Glutamatergic neuron (in vitro differentiated cells): ENCODE measurements around the gene GRK7. TPM values are rescaled to one million over a fixed set of nuclear protein-coding genes. Genes with fewer than 3 reads are reported as not detected.

Experiments
- DNase-seq: peaks from one replicate; pipeline ENCODE4 v3.0.0; 2022
- H3K27ac Mint-ChIP-seq: one replicate; pipeline ENCODE4 v1.8.0; 2020; ENCODE audit warnings: mild to moderate bottlenecking, mixed read lengths, inconsistent platforms; ENCODE audit not compliant: unreplicated experiment
- H3K27me3 Mint-ChIP-seq: one replicate; pipeline ENCODE4 v1.8.0; 2020; ENCODE audit warnings: mild to moderate bottlenecking, moderate library complexity, mixed read lengths, inconsistent platforms; ENCODE audit not compliant: unreplicated experiment
- H3K36me3 Mint-ChIP-seq: one replicate; pipeline ENCODE4 v1.8.0; 2020; ENCODE audit warnings: mild to moderate bottlenecking, mixed read lengths, inconsistent platforms; ENCODE audit not compliant: unreplicated experiment
- H3K4me1 Mint-ChIP-seq: one replicate; pipeline ENCODE4 v1.8.0; 2020; ENCODE audit warnings: mild to moderate bottlenecking, low read depth, mixed read lengths, inconsistent platforms; ENCODE audit not compliant: unreplicated experiment
- H3K4me3 Mint-ChIP-seq: one replicate; pipeline ENCODE4 v1.8.0; 2020; ENCODE audit warnings: mild to moderate bottlenecking, mixed read lengths, inconsistent platforms; ENCODE audit not compliant: unreplicated experiment
- H3K9me3 Mint-ChIP-seq: one replicate; pipeline ENCODE4 v1.8.0; 2020; ENCODE audit warnings: mild to moderate bottlenecking, moderate library complexity, mixed read lengths, inconsistent platforms; ENCODE audit not compliant: unreplicated experiment
- CTCF ChIP-seq: fragments of 200-600 bp; sonication (generic); IDR thresholded peaks from one replicate; pipeline ENCODE4 v1.5.0; 2021; ENCODE audit not compliant: partially characterized antibody, unreplicated experiment
- long read RNA-seq: library from polyadenylated mRNA; unstranded; transcript quantifications from one replicate; pipeline ENCODE4 v2.0.0, GENCODE V29; 2020; ENCODE audit not compliant: unreplicated experiment
- total RNA-seq: library from RNA; stranded (reverse); fragmentation: NEBNext Ultra II Directional; extraction: Animal tissue kit (Norgen Biotek cat#: 25700); gene quantifications from one replicate; pipeline ENCODE4 v1.2.1, GENCODE V29; 2021; ENCODE audit not compliant: unreplicated experiment

GRK7 gene, protein sequence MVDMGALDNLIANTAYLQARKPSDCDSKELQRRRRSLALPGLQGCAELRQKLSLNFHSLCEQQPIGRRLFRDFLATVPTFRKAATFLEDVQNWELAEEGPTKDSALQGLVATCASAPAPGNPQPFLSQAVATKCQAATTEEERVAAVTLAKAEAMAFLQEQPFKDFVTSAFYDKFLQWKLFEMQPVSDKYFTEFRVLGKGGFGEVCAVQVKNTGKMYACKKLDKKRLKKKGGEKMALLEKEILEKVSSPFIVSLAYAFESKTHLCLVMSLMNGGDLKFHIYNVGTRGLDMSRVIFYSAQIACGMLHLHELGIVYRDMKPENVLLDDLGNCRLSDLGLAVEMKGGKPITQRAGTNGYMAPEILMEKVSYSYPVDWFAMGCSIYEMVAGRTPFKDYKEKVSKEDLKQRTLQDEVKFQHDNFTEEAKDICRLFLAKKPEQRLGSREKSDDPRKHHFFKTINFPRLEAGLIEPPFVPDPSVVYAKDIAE (N-terminal part only)
- not detected for total RNA-seq
- long read RNA-seq: 0 reads

DNA sequence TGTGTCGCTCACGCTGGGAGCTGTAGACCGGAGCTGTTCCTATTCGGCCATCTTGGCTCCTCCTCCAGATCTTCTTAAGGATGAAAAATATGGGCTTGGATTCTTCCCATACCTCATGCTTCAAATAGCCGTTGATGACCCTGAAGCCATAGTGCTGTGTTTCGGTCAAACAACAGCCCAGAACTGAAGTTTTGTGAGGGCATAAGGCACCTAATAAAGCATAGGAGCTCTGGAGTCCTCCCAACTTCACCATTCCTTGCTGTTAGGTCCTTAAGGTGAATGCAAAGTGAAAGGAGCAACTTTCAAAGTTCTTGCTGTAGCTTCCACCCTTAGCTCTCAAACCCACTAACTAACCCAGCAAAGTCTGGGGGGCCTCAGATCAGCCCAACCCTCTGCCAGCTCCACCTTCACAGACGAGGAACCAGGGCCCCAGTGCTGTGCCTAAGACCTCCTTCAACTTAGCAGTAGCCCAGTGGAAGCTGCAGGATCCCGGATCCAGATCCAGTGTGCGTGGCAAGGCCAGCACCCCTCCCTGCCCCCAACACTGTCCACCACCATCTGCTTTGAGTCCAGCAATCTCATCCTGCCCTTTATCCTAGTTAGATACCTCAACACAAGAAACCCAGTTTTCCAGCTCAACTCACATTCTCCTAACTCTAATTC lies at the start of gene GRK7:
GRK7 (plus strand) TSS at position 321 of the 663 bp plus-strand sequence. CDS start 14,877 bp downstream, outside the sequence.
- H3K27ac Mint-ChIP-seq: peak within 1 kb of the TSS; percentile 36
- no peak within 1 kb of the TSS for H3K4me3 Mint-ChIP-seq
- no peak for DNase-seq
- H3K4me1 Mint-ChIP-seq: no peaks in the 10 kb centered on the region
- TF ChIP-seq CTCF: no peak
- H3K27me3 Mint-ChIP-seq: no peaks in the 10 kb centered on the region
- no peaks in the 10 kb centered on the region for H3K36me3 Mint-ChIP-seq
- no peaks in the 10 kb centered on the region for H3K9me3 Mint-ChIP-seq

DNA sequence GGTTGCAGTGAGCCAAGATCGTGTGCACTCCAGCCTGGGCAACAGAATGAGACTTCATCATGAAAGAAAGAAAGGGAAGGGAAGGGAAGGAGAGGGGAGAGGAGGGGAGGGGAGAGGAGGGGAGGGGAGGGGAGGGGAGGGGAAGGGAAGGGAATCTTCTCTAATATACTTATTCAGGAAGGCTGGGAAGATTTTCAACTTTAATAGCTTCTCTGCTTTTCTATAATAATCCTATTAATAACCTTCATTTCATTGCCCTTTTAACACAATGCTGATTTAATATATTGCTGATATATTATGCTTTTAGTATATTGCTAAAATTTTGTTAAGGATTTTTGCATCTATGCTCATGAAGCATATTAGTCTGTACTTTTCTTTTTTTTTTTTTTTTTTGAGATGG lies 48.5 kb upstream of the GRK7 start:
- Mint-ChIP-seq H3K36me3 (peaks cover 6% of the 10 kb centered on the region), H3K4me1 (no peaks in the 10 kb centered on the region), H3K4me3 (no peak overlapping the region), H3K27me3 (no peaks in the 10 kb centered on the region), H3K9me3 (no peaks in the 10 kb centered on the region), H3K27ac (no peak overlapping the region)
- no peak for TF ChIP-seq CTCF
- DNase-seq: no peak

GRCh38 chr3:141722081-141722480 lies 41.1 kb upstream of the GRK7 start:
- H3K4me3 Mint-ChIP-seq: no peak overlapping the region
- no peak overlapping the region for H3K27ac Mint-ChIP-seq
- H3K9me3 Mint-ChIP-seq: no peaks in the 10 kb centered on the region
- no peak for DNase-seq
- H3K4me1 Mint-ChIP-seq: no peaks in the 10 kb centered on the region
- TF ChIP-seq CTCF: no peak
- H3K27me3 Mint-ChIP-seq: no peaks in the 10 kb centered on the region
- H3K36me3 Mint-ChIP-seq: no peaks in the 10 kb centered on the region

GRCh38 chr3:141722648-141723047 lies 40.6 kb upstream of the GRK7 start:
- H3K4me3 Mint-ChIP-seq: no peak overlapping the region
- no peaks in the 10 kb centered on the region for H3K4me1 Mint-ChIP-seq
- DNase-seq: no peak
- H3K9me3 Mint-ChIP-seq: no peaks in the 10 kb centered on the region
- no peaks in the 10 kb centered on the region for H3K27me3 Mint-ChIP-seq
- no peak overlapping the region for H3K27ac Mint-ChIP-seq
- no peaks in the 10 kb centered on the region for H3K36me3 Mint-ChIP-seq
- no peak for TF ChIP-seq CTCF

DNA sequence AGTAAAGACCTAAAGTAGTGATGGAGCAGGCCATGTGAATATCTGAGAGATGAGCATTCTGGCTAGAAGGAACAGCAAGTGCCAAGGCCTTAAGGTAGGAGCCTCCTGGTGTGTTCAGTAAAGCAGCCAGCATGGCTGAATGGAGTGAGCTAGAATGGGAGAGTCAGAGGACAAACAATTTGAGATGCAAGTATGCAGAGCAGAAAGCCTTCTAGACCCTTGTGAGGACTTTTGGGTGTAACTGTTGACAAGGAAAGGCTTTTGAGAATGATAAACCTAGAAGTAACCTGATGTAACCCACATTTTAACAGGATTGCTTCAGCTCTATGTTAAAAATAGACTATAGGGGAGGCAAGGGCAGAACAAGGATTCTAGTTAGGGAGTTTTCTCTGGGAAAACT lies 40.0 kb upstream of the GRK7 start:
- no peak for TF ChIP-seq CTCF
- no peaks in the 10 kb centered on the region for H3K36me3 Mint-ChIP-seq
- H3K27me3 Mint-ChIP-seq: no peaks in the 10 kb centered on the region
- no peak overlapping the region for H3K4me3 Mint-ChIP-seq
- no peak for DNase-seq
- no peak overlapping the region for H3K27ac Mint-ChIP-seq
- no peaks in the 10 kb centered on the region for H3K4me1 Mint-ChIP-seq
- H3K9me3 Mint-ChIP-seq: no peaks in the 10 kb centered on the region
